SKM-1 (cell line): ENCODE measurements around the gene ARSI.

Source experiments
- DNase-seq: peaks from one replicate; lab custom pipeline; 2025; ENCODE audit not compliant: unreplicated experiment; lab: John Stamatoyannopoulos, UW

ARSI gene

GRCh38 chr5:150271296-150271692 lies 31.4 kb downstream of the ARSI start:
- no peak for DNase-seq

GRCh38 chr5:150270541-150271295 lies 32.0 kb downstream of the ARSI start:
- no peak for DNase-seq

- no peak for DNase-seq
Measured at GRCh38 chr5:150266871-150267291, 35.8 kb downstream of the ARSI start.

GRCh38 chr5:150265870-150266383 lies 36.8 kb downstream of the ARSI start:
- DNase-seq, result no peak

- DNase-seq, result no peak
Measured at GRCh38 chr5:150264667-150265603, 37.8 kb downstream of the ARSI start.

- no peak for DNase-seq
Measured at GRCh38 chr5:150263801-150264621, 38.7 kb downstream of the ARSI start.

- DNase-seq, result no peak
Measured at GRCh38 chr5:150263375-150263775, 39.3 kb downstream of the ARSI start.

- no peak for DNase-seq
Measured at GRCh38 chr5:150262502-150262901, 40.2 kb downstream of the ARSI start.

GRCh38 chr5:150261231-150261630 lies 41.5 kb downstream of the ARSI start:
- DNase-seq, result no peak

GRCh38 chr5:150258130-150258529 lies 44.6 kb downstream of the ARSI start:
- DNase-seq, result no peak

GRCh38 chr5:150257424-150257823 lies 45.3 kb downstream of the ARSI start:
- no peak for DNase-seq

GRCh38 chr5:150256410-150257064 lies 46.2 kb downstream of the ARSI start:
- DNase-seq, result no peak

- DNase-seq, result no peak
Measured at GRCh38 chr5:150255659-150256409, 46.9 kb downstream of the ARSI start.

GRCh38 chr5:150254774-150255173 lies 47.9 kb downstream of the ARSI start:
- no peak for DNase-seq

GRCh38 chr5:150254363-150254762 lies 48.3 kb downstream of the ARSI start:
- DNase-seq, result no peak

GRCh38 chr5:150253416-150254208 lies 49.1 kb downstream of the ARSI start:
- DNase-seq, result no peak

GRCh38 chr5:150252489-150252888 lies 50.2 kb downstream of the ARSI start:
- DNase-seq, result no peak

- DNase-seq, result no peak
Measured at GRCh38 chr5:150251504-150251903, 51.2 kb downstream of the ARSI start.

- no peak for DNase-seq
Measured at GRCh38 chr5:150249744-150250143, 53.0 kb downstream of the ARSI start.
